ENCODE data around the gene BCAP29. TPM values are rescaled to one million over a fixed set of nuclear protein-coding genes. Genes with fewer than 3 reads are reported as not detected.
"Not testable (repeated sequence)": the region's sequence is repeated elsewhere in the genome, so short reads cannot be mapped to it uniquely, and the experiment has no call there.

Gene BCAP29
- total RNA-seq, 1 experiment from 2014 or later, result 35.3 TPM

DNA sequence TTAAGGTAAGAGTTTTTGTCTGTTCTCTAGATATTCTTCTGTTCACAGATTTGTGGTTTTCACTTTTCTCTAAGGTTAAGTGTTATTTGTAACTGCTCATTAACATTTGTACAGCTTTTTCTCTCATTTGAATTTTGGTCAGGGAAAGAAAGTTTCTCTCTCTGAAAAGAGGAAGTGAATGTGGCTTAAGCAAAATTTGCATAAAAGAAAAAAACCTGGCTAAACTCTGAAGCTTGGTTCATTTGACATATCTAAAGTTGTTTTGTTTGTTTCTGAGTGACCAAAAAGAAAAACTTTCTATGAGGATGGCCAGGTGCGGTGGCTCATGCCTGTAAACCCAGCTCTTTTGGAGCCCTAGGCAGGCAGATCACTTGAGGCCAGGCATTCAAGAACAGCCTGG, 58.5 kb downstream of the BCAP29 start:
- Histone ChIP-seq H3K4me1 (no peaks in the 10 kb centered on the region), H3K27me3 (replicated peaks; ENCODE audit: control insufficient read depth, insufficient read depth, low read length) (no peaks in the 10 kb centered on the region; the same call in 1 of the 2 replicates), H3K4me3 (ENCODE audit: low read depth, low read length) (no peak overlapping the region), H3K36me3 (ENCODE audit: control insufficient read depth, insufficient read depth, low read length) (no peaks in the 10 kb centered on the region), H3K9me3 (no peaks in the 10 kb centered on the region)
- no peak overlapping the region for H3K4me3 Mint-ChIP-seq (ENCODE audit: unreplicated experiment)
- BruUV-seq (replicated peaks), result no TSS peak
- no peaks in the 10 kb centered on the region for H3K9me3 Mint-ChIP-seq (ENCODE audit: unreplicated experiment)
- no peaks in the 10 kb centered on the region for H3K4me1 Mint-ChIP-seq (ENCODE audit: low read depth, unreplicated experiment)
- CTCF ChIA-PET, result no interaction called here
- intact Hi-C loops (cut with micrococcal nuclease; ENCODE audit: unreplicated experiment), result no loop called here
- H3K36me3 Mint-ChIP-seq (ENCODE audit: insufficient read depth, unreplicated experiment), result no peaks in the 10 kb centered on the region
- no peak for DNase-seq
- H3K27me3 Mint-ChIP-seq (ENCODE audit: insufficient read depth, unreplicated experiment), result peaks cover 17% of the 10 kb centered on the region
- POLR2A ChIA-PET, result no interaction called here
- TF ChIP-seq, protein P1, sequence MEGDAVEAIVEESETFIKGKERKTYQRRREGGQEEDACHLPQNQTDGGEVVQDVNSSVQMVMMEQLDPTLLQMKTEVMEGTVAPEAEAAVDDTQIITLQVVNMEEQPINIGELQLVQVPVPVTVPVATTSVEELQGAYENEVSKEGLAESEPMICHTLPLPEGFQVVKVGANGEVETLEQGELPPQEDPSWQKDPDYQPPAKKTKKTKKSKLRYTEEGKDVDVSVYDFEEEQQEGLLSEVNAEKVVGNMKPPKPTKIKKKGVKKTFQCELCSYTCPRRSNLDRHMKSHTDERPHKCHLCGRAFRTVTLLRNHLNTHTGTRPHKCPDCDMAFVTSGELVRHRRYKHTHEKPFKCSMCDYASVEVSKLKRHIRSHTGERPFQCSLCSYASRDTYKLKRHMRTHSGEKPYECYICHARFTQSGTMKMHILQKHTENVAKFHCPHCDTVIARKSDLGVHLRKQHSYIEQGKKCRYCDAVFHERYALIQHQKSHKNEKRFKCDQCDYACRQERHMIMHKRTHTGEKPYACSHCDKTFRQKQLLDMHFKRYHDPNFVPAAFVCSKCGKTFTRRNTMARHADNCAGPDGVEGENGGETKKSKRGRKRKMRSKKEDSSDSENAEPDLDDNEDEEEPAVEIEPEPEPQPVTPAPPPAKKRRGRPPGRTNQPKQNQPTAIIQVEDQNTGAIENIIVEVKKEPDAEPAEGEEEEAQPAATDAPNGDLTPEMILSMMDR (IDR thresholded peaks at IDR 0.05; ENCODE audit: insufficient read depth in 1 of 2, low read depth in 1 of 2, low read length in 1 of 2, severe bottlenecking in 1 of 2, unreplicated experiment in 1 of 2), result no peak
- H3K27ac Mint-ChIP-seq (ENCODE audit: unreplicated experiment), result no peak overlapping the region

DNA sequence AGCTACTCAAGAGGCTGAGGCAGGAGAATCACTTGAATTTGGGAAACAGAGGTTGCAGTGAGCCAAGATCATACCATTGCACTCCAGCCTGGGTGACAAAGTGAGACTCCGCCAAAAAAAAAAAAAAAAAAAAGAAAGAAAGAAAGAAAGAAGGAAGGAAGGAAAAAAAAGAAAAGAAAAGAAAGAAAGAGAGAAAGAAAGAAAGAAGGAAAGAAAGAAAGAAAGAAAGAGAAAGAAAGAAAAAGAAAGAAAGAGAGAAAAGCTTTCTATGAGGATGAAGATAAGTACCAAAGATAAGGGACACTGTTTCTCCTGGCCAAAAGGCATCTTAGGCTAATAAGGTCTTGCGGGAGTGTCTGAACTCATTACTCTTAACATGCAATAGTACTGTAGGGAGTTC, 59.0 kb downstream of the BCAP29 start:
- DNase-seq; H3K9me3 ChIP-seq; H3K4me3 ChIP-seq (ENCODE audit: low read depth, low read length); CTCF ChIA-PET; H3K36me3 ChIP-seq (ENCODE audit: control insufficient read depth, insufficient read depth, low read length); H3K36me3 Mint-ChIP-seq (ENCODE audit: insufficient read depth, unreplicated experiment); H3K9me3 Mint-ChIP-seq (ENCODE audit: unreplicated experiment); H3K4me1 Mint-ChIP-seq (ENCODE audit: low read depth, unreplicated experiment); H3K27ac Mint-ChIP-seq (ENCODE audit: unreplicated experiment); BruUV-seq (replicated peaks); intact Hi-C loops (cut with micrococcal nuclease; ENCODE audit: unreplicated experiment); H3K4me3 Mint-ChIP-seq (ENCODE audit: unreplicated experiment); H3K4me1 ChIP-seq; H3K27me3 ChIP-seq (replicated peaks; ENCODE audit: control insufficient read depth, insufficient read depth, low read length): not testable (repeated sequence)
- peaks cover 18% of the 10 kb centered on the region for H3K27me3 Mint-ChIP-seq (ENCODE audit: insufficient read depth, unreplicated experiment)
- POLR2A ChIA-PET, result interaction anchor here (0.7 kb wide), 1 partner anchor 59 kb away, joined by 9 read pairs; no protein-coding TSS in a partner anchor

DNA sequence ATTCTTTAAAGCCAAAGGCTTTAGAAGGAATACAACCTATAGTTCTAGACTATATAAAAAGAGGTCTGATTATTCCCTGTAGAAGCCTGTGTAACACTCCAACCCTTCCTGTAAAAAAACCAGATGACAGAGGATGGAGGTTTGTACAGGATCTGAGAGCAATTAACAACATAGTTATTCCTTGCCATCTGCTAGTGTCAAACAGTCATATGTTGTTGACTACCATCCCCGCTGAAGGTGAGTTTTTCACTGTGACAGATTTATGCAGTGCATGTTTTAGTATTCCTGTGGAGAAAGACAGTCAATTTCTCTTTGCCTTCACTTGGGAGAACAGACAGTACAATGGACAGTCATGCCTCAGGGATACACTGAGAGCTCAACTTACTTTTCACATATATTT, 61.6 kb downstream of the BCAP29 start:
- Histone ChIP-seq H3K4me3 (ENCODE audit: low read depth, low read length) (no peak overlapping the region), H3K27me3 (replicated peaks; ENCODE audit: control insufficient read depth, insufficient read depth, low read length) (no peaks in the 10 kb centered on the region; the same call in 1 of the 2 replicates), H3K36me3 (ENCODE audit: control insufficient read depth, insufficient read depth, low read length) (no peaks in the 10 kb centered on the region), H3K9me3 (no peaks in the 10 kb centered on the region), H3K4me1 (no peaks in the 10 kb centered on the region)
- ChIA-PET CTCF (no interaction called here), POLR2A (no interaction called here)
- BruUV-seq (replicated peaks), result no TSS peak
- peaks cover 26% of the 10 kb centered on the region for H3K27me3 Mint-ChIP-seq (ENCODE audit: insufficient read depth, unreplicated experiment)
- intact Hi-C loops (cut with micrococcal nuclease; ENCODE audit: unreplicated experiment), result no loop called here
- TF ChIP-seq, protein P1 (IDR thresholded peaks at IDR 0.05; ENCODE audit: insufficient read depth in 1 of 2, low read depth in 1 of 2, low read length in 1 of 2, severe bottlenecking in 1 of 2, unreplicated experiment in 1 of 2), result no peak
- H3K36me3 Mint-ChIP-seq (ENCODE audit: insufficient read depth, unreplicated experiment), result no peaks in the 10 kb centered on the region
- no peak overlapping the region for H3K27ac Mint-ChIP-seq (ENCODE audit: unreplicated experiment)
- no peaks in the 10 kb centered on the region for H3K4me1 Mint-ChIP-seq (ENCODE audit: low read depth, unreplicated experiment)
- H3K9me3 Mint-ChIP-seq (ENCODE audit: unreplicated experiment), result peaks cover 10% of the 10 kb centered on the region
- no peak for DNase-seq
- no peak overlapping the region for H3K4me3 Mint-ChIP-seq (ENCODE audit: unreplicated experiment)

DNA sequence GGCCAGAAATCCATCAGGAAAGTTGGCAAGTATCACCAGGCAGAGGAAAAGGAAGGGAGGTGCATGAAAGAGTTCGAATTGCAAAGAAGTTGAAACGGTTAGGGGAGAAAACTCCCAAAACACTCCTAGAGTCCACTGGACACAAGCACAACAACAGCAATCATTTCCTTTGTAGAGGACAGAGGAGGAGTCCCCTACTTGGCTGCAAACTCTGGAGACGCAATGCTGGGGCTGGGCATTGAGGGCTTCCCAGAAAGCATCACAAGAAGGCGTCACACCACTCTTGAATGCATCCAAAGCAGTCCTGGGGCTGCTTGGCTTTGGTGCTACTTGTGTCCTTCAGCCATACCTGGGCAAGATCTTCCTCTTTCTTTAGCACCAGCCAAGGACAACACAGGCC, 62.5 kb downstream of the BCAP29 start:
- no TSS peak for BruUV-seq (replicated peaks)
- no peaks in the 10 kb centered on the region; the same call in 1 of the 2 replicates for H3K27me3 ChIP-seq (replicated peaks; ENCODE audit: control insufficient read depth, insufficient read depth, low read length)
- no peak overlapping the region for H3K4me3 Mint-ChIP-seq (ENCODE audit: unreplicated experiment)
- H3K4me1 ChIP-seq, result no peaks in the 10 kb centered on the region
- DNase-seq, result no peak
- H3K36me3 Mint-ChIP-seq (ENCODE audit: insufficient read depth, unreplicated experiment), result no peaks in the 10 kb centered on the region
- H3K27me3 Mint-ChIP-seq (ENCODE audit: insufficient read depth, unreplicated experiment), result peaks cover 26% of the 10 kb centered on the region
- ChIA-PET POLR2A (no interaction called here), CTCF (no interaction called here)
- no peaks in the 10 kb centered on the region for H3K4me1 Mint-ChIP-seq (ENCODE audit: low read depth, unreplicated experiment)
- no peak overlapping the region for H3K27ac Mint-ChIP-seq (ENCODE audit: unreplicated experiment)
- intact Hi-C loops (cut with micrococcal nuclease; ENCODE audit: unreplicated experiment), result no loop called here
- TF ChIP-seq, protein P1 (IDR thresholded peaks at IDR 0.05; ENCODE audit: insufficient read depth in 1 of 2, low read depth in 1 of 2, low read length in 1 of 2, severe bottlenecking in 1 of 2, unreplicated experiment in 1 of 2), result no peak
- no peaks in the 10 kb centered on the region for H3K9me3 ChIP-seq
- H3K4me3 ChIP-seq (ENCODE audit: low read depth, low read length), result no peak overlapping the region
- H3K36me3 ChIP-seq (ENCODE audit: control insufficient read depth, insufficient read depth, low read length), result no peaks in the 10 kb centered on the region
- peaks cover 10% of the 10 kb centered on the region for H3K9me3 Mint-ChIP-seq (ENCODE audit: unreplicated experiment)
